Epithelial cell of prostate (primary cell): ENCODE data around the gene TMEM272.
"Not testable (repeated sequence)": the region's sequence is repeated elsewhere in the genome, so short reads cannot be mapped to it uniquely, and the experiment has no call there.

Experiments used
- DNase-seq: peaks from one replicate; pipeline ENCODE4 v3.0.0-alpha.2; 2011; ENCODE audit warnings: low read depth, low spot score
- H3K27ac ChIP-seq: fragments of 450-650 bp; 2 replicates; pipeline ENCODE4 v1.5.1; 2017; ENCODE audit warnings: mild to moderate bottlenecking

TMEM272 gene

GRCh38 chr13:51826606-51827005 is 18.4 kb downstream of the TMEM272 start:
- no peak overlapping the region for H3K27ac ChIP-seq
- no peak for DNase-seq

GRCh38 chr13:51825681-51826254 is 19.2 kb downstream of the TMEM272 start:
- DNase-seq: no peak
- no peak overlapping the region for H3K27ac ChIP-seq

GRCh38 chr13:51825165-51825592 is 19.8 kb downstream of the TMEM272 start:
- no peak overlapping the region for H3K27ac ChIP-seq
- DNase-seq: no peak

- DNase-seq, H3K27ac ChIP-seq: not testable (repeated sequence)
Observed at GRCh38 chr13:51824712-51825111, 20.3 kb downstream of the TMEM272 start.

- no peak overlapping the region for H3K27ac ChIP-seq
- no peak for DNase-seq
Observed at GRCh38 chr13:51823863-51824262, 21.1 kb downstream of the TMEM272 start.

GRCh38 chr13:51823359-51823758 is 21.6 kb downstream of the TMEM272 start:
- no peak for DNase-seq
- no peak overlapping the region for H3K27ac ChIP-seq

GRCh38 chr13:51822106-51822815 is 22.7 kb downstream of the TMEM272 start:
- H3K27ac ChIP-seq: no peak overlapping the region
- no peak for DNase-seq

- no peak for DNase-seq
- H3K27ac ChIP-seq: no peak overlapping the region
Observed at GRCh38 chr13:51821606-51822005, 23.4 kb downstream of the TMEM272 start.

- H3K27ac ChIP-seq: no peak overlapping the region
- no peak for DNase-seq
Observed at GRCh38 chr13:51820016-51820597, 24.9 kb downstream of the TMEM272 start.

GRCh38 chr13:51819544-51819943 is 25.4 kb downstream of the TMEM272 start:
- DNase-seq: no peak
- H3K27ac ChIP-seq: no peak overlapping the region

GRCh38 chr13:51818781-51819511 is 26.0 kb downstream of the TMEM272 start:
- no peak overlapping the region for H3K27ac ChIP-seq
- no peak for DNase-seq

GRCh38 chr13:51818276-51818675 is 26.7 kb downstream of the TMEM272 start:
- DNase-seq: no peak
- H3K27ac ChIP-seq: no peak overlapping the region

- no peak for DNase-seq
- H3K27ac ChIP-seq: no peak overlapping the region
Observed at GRCh38 chr13:51817717-51818116, 27.3 kb downstream of the TMEM272 start.

GRCh38 chr13:51816604-51817249 is 28.2 kb downstream of the TMEM272 start:
- no peak overlapping the region for H3K27ac ChIP-seq
- no peak for DNase-seq

- no peak for DNase-seq
- no peak overlapping the region for H3K27ac ChIP-seq
Observed at GRCh38 chr13:51815848-51816247, 29.1 kb downstream of the TMEM272 start.

- no peak overlapping the region for H3K27ac ChIP-seq
- DNase-seq: no peak
Observed at GRCh38 chr13:51814825-51815650, 29.9 kb downstream of the TMEM272 start.

GRCh38 chr13:51814071-51814470 is 30.9 kb downstream of the TMEM272 start:
- DNase-seq: no peak
- H3K27ac ChIP-seq: no peak overlapping the region

- no peak for DNase-seq
- no peak overlapping the region for H3K27ac ChIP-seq
Observed at GRCh38 chr13:51811920-51812451, 33.0 kb downstream of the TMEM272 start.

- H3K27ac ChIP-seq: no peak overlapping the region
- DNase-seq: no peak
Observed at GRCh38 chr13:51811046-51811445, 33.9 kb downstream of the TMEM272 start.
